HepG2 (cell line): ENCODE data around the gene SRSF4. TPM values are rescaled to one million over a fixed set of nuclear protein-coding genes. Genes with fewer than 3 reads are reported as not detected.

Source experiments
- CENPX ChIP-seq: sonication (generic); formaldehyde crosslinking; IDR thresholded peaks from 2 replicates; pipeline ENCODE4 v1.9.0; 2021; ENCODE audit warnings: mild to moderate bottlenecking, missing genetic modification reagents, moderate library complexity
- CHD4 ChIP-seq: fragments of 200-600 bp; sonication (generic); IDR thresholded peaks from 2 replicates; pipeline ENCODE4 v1.7.0; 2017; ENCODE audit warnings: mild to moderate bottlenecking, low read length, borderline replicate concordance
- DPF2 ChIP-seq: sonication (generic); formaldehyde crosslinking; IDR thresholded peaks from 2 replicates; pipeline ENCODE4 v1.4.0; 2020; ENCODE audit warnings: mild to moderate bottlenecking, low read depth, missing genetic modification reagents, borderline replicate concordance
- DRAP1 ChIP-seq: IDR thresholded peaks from 2 replicates; pipeline ENCODE4 v1.6.1; 2016; ENCODE audit warnings: missing genetic modification reagents, missing compliant biosample characterization
- EP300 ChIP-seq, 3 experiments: sonication (generic) in 1 of 3; formaldehyde crosslinking in 1 of 3; IDR thresholded peaks; 2 replicates each; pipeline versions ENCODE4 v1.5.1 to v1.6.1; 2011 to 2020; ENCODE audit warnings: low read depth in 2 of 3, low read length in 2 of 3, borderline replicate concordance in 1 of 3, improper control_type of control experiment in 1 of 3, mild to moderate bottlenecking in 1 of 3, missing genetic modification reagents in 1 of 3, moderate library complexity in 1 of 3
- FOXP1 ChIP-seq, 2 experiments: fragments of 450-650 bp in 1 of 2; IDR thresholded peaks; 2 replicates each; pipeline ENCODE4 v1.6.1; 2017 to 2018; ENCODE audit warnings: antibody characterized with exemption in 1 of 2
- GABPB1 ChIP-seq: IDR thresholded peaks from 2 replicates; pipeline ENCODE4 v1.6.1; 2016; ENCODE audit warnings: mild to moderate bottlenecking, missing genetic modification reagents, moderate library complexity, missing compliant biosample characterization
- ISX ChIP-seq: sonication (generic); formaldehyde crosslinking; conservative IDR thresholded peaks from 2 replicates; pipeline ENCODE4 v1.5.0; 2020; ENCODE audit warnings: missing genetic modification reagents
- JARID2 ChIP-seq: sonication (generic); formaldehyde crosslinking; IDR thresholded peaks from 2 replicates; pipeline ENCODE4 v1.8.1; 2023; ENCODE audit warnings: missing genetic modification reagents, inconsistent platforms; ENCODE audit not compliant: insufficient replicate concordance
- KLF11 ChIP-seq: IDR thresholded peaks from 2 replicates; pipeline ENCODE4 v1.6.1; 2016; ENCODE audit warnings: missing compliant biosample characterization
- NR1H2 ChIP-seq: sonication (generic); formaldehyde crosslinking; IDR thresholded peaks from 2 replicates; pipeline ENCODE4 v1.8.1; 2022; ENCODE audit warnings: low read depth, missing genetic modification reagents, borderline replicate concordance
- PHF21A ChIP-seq: sonication (generic); formaldehyde crosslinking; IDR thresholded peaks from 2 replicates; pipeline ENCODE4 v1.5.0; 2020; ENCODE audit warnings: mild to moderate bottlenecking, missing genetic modification reagents
- RAD21 ChIP-seq: fragments of 450-650 bp; formaldehyde crosslinking; IDR thresholded peaks from 2 replicates; pipeline ENCODE4 v1.5.0; 2020; ENCODE audit warnings: mild to moderate bottlenecking
- RBM22 ChIP-seq: fragments of 200-400 bp; formaldehyde crosslinking; optimal IDR thresholded peaks from 2 replicates; pipeline ENCODE3; 2017; ENCODE audit warnings: mild to moderate bottlenecking, low read length, moderate library complexity
- TBX3 ChIP-seq: fragments of 450-650 bp; IDR thresholded peaks from 2 replicates; pipeline ENCODE4 v1.6.1; 2017; ENCODE audit warnings: antibody characterized with exemption, mild to moderate bottlenecking, inconsistent platforms, borderline replicate concordance
- YEATS4 ChIP-seq: sonication (generic); formaldehyde crosslinking; IDR thresholded peaks from 2 replicates; pipeline ENCODE4 v1.4.0; 2020; ENCODE audit warnings: missing genetic modification reagents, borderline replicate concordance
- ZFP1 ChIP-seq: IDR thresholded peaks from 2 replicates; pipeline ENCODE4 v1.6.1; 2016
- ZFP82 ChIP-seq: sonication (generic); formaldehyde crosslinking; IDR thresholded peaks from 2 replicates; pipeline ENCODE4 v1.5.1; 2020; ENCODE audit warnings: mild to moderate bottlenecking, missing genetic modification reagents, borderline replicate concordance
- ZNF329 ChIP-seq: sonication (generic); formaldehyde crosslinking; IDR thresholded peaks from 2 replicates; pipeline ENCODE4 v1.9.0; 2021; ENCODE audit warnings: low read depth, mild to moderate bottlenecking, missing genetic modification reagents
- ZNF549 ChIP-seq: sonication (generic); formaldehyde crosslinking; IDR thresholded peaks from 2 replicates; pipeline ENCODE4 v1.5.0; 2020; ENCODE audit warnings: missing genetic modification reagents
- ZNF615 ChIP-seq: sonication (generic); formaldehyde crosslinking; IDR thresholded peaks from 2 replicates; pipeline ENCODE4 v1.5.0; 2020; ENCODE audit warnings: mild to moderate bottlenecking, missing genetic modification reagents, borderline replicate concordance
- ZNF672 ChIP-seq: sonication (generic); formaldehyde crosslinking; IDR thresholded peaks from 2 replicates; pipeline ENCODE4 v1.8.1; 2022; ENCODE audit warnings: missing genetic modification reagents
- ZNF678 ChIP-seq: sonication (generic); formaldehyde crosslinking; IDR thresholded peaks from 2 replicates; pipeline ENCODE4 v1.4.0; 2020; ENCODE audit warnings: mild to moderate bottlenecking, missing genetic modification reagents
- ZNF749 ChIP-seq: sonication (generic); formaldehyde crosslinking; IDR thresholded peaks from 2 replicates; pipeline ENCODE4 v1.8.0; 2022; ENCODE audit warnings: mild to moderate bottlenecking, missing genetic modification reagents, moderate library complexity, borderline replicate concordance
- polyA plus RNA-seq, 8 experiments: library from polyadenylated mRNA; depleted of rRNA in 3 of 8; stranded (reverse) in 7 of 8; unstranded in 1 of 8; fragments of >200 nt; fragmentation: Illumina TruSeq in 4 of 8; extraction: Trizol in 4 of 8; gene quantifications; 2 replicates each; pipeline versions ENCODE4 v1.2.1 to v1.2.3, GENCODE V29; 2011 to 2016; ENCODE audit warnings: low read depth in 4 of 8, missing spikeins in 1 of 8, mixed read lengths in 1 of 8; ENCODE audit not compliant: insufficient read depth in 1 of 8
- total RNA-seq, 5 experiments: library from RNA; depleted of rRNA; stranded (reverse); fragments of >200 nt; fragmentation: Illumina TruSeq; extraction: Trizol; gene quantifications; 2 replicates each; pipeline ENCODE4 v1.2.3, GENCODE V29; 2016; ENCODE audit warnings: low read depth in 1 of 5
- TF ChIP-seq, protein P1 (sequence below): sonication (generic); formaldehyde crosslinking; IDR thresholded peaks from 2 replicates; pipeline ENCODE4 v1.4.0; 2020; ENCODE audit warnings: missing genetic modification reagents
- TF ChIP-seq, protein P2 (sequence below): sonication (generic); formaldehyde crosslinking; IDR thresholded peaks from 2 replicates; pipeline ENCODE4 v1.4.0; 2020; ENCODE audit warnings: missing genetic modification reagents

SRSF4 gene
- total and polyA plus RNA-seq, 2 of the 13 experiments (the other 11 are each of a cell fraction or from before 2014, with no cell fraction given) = 37.7 to 50.9 TPM

GRCh38 chr1:29181413-29182225 lies at the start of gene SRSF4 (continued):
- TF ChIP-seq PHF21A (CRISPR knock-in tag) (peak; percentile 86), KLF11 (CRISPR knock-in tag) (no peak; the same call in 1 of the 2 replicates), ZNF672 (no peak), ZNF549 (CRISPR knock-in tag) (no peak), RAD21 (CRISPR knock-in tag) (peak; percentile 88), ZNF329 (CRISPR knock-in tag) (no peak), EP300 (IDR thresholded peaks at IDR 0.05; ENCODE audit: low read depth in 2 of 2, low read length in 2 of 2) (peak in 1 of 2 experiments; percentile 55; a peak in 2 of 4 replicates), EP300 (CRISPR knock-in tag; IDR thresholded peaks at IDR 0.05; ENCODE audit: borderline replicate concordance) (no peak), GABPB1 (CRISPR knock-in tag) (peak; percentile 93), RBM22 (no peak), ISX (no peak), ZNF749 (CRISPR knock-in tag) (peak; percentile 90; the same call in 1 of the 2 replicates), NR1H2 (CRISPR knock-in tag) (no peak), JARID2 (CRISPR knock-in tag) (no peak), CENPX (CRISPR knock-in tag) (no peak), TBX3 (0 out of 2 replicates have a peak, but pooled peaks have one; percentile 30), FOXP1 (IDR thresholded peaks at IDR 0.05) (no peak), FOXP1 (CRISPR knock-in tag; IDR thresholded peaks at IDR 0.05) (peak; percentile 25; the same call in 1 of the 2 replicates), ZFP82 (CRISPR knock-in tag) (peak; percentile 80), ZNF615 (CRISPR knock-in tag) (no peak), CHD4 (no peak), DRAP1 (CRISPR knock-in tag) (peak; percentile 72; the same call in 1 of the 2 replicates), DPF2 (CRISPR knock-in tag) (no peak), ZNF678 (no peak), ZFP1 (CRISPR knock-in tag) (no peak), YEATS4 (CRISPR knock-in tag) (peak; percentile 91)
- TF ChIP-seq, protein P1, sequence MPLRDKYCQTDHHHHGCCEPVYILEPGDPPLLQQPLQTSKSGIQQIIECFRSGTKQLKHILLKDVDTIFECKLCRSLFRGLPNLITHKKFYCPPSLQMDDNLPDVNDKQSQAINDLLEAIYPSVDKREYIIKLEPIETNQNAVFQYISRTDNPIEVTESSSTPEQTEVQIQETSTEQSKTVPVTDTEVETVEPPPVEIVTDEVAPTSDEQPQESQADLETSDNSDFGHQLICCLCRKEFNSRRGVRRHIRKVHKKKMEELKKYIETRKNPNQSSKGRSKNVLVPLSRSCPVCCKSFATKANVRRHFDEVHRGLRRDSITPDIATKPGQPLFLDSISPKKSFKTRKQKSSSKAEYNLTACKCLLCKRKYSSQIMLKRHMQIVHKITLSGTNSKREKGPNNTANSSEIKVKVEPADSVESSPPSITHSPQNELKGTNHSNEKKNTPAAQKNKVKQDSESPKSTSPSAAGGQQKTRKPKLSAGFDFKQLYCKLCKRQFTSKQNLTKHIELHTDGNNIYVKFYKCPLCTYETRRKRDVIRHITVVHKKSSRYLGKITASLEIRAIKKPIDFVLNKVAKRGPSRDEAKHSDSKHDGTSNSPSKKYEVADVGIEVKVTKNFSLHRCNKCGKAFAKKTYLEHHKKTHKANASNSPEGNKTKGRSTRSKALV (CRISPR knock-in tag) = peak; percentile 35; the same call in 1 of the 2 replicates
- TF ChIP-seq, protein P2, sequence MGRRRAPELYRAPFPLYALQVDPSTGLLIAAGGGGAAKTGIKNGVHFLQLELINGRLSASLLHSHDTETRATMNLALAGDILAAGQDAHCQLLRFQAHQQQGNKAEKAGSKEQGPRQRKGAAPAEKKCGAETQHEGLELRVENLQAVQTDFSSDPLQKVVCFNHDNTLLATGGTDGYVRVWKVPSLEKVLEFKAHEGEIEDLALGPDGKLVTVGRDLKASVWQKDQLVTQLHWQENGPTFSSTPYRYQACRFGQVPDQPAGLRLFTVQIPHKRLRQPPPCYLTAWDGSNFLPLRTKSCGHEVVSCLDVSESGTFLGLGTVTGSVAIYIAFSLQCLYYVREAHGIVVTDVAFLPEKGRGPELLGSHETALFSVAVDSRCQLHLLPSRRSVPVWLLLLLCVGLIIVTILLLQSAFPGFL = no peak
